ENCODE measurements around the gene RALGDS.

Gene RALGDS

DNA sequence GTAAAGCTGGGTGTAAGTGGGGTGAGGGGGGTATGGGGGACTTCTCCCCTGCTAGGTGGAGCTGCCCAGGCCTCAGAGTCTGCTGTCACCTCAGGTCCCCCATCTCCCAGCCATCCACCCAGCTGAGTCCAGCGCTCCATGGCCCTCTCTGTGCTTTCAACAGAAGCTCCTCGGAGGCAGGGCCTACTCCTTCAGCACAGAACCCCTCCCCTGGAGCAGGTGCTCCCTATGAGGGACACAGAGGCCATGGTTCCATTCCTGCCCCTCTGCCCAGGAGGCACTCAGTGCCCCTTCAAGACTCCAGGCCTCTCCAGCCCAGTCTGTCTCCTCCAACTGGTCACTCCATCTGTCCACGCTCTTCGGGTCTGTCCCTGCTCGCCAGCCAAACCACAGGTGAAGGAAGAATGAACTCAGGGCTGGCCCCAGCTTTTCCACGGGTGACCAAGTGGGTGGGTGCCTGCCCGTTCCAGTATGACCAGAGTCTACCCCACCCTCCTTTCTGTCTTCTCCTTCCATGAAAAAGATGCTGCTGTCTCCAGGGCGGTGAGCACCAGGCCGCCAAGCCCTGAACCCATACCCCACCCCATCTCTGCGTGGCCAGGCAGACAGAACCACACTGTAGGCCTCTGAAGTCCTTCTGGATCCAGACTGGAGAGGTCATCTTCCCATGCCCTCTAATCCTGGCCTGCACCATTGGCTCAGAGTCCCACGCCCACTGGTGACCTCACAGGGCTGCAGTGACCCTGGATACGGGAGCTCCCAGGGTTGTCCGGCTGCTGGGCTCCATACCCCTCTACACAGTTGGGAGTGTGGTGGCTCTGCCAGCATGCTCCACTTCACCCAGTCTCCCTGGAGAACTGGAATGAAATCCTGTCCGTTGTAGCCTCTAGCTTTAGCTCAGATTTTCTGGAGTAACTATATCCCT, 30.8 kb upstream of the RALGDS start:
- in situ Hi-C loops (cut with MboI; ENCODE audit: low sequenced_read_pairs): no loop called here

DNA sequence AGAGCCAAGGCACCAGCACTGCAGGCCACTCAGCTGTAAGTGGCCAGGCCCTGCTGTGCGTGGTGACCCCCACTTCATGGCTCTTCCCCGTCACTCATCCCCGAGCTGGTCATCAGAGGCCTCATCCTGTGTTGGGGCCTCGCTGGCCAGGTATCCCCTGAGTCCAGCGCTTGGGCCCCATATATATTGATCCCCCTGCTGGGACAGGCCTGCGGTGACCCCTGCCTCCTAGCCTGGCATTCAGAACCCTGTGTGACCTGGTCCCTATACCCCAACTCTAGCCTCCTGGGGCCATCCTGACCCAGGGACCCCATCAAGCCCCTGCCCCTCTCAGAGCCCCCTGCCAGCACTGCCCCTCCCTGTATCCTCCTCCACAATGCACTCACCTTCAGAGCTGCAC, 30.0 kb upstream of the RALGDS start:
- in situ Hi-C loops (cut with MboI; ENCODE audit: low sequenced_read_pairs): no loop called here

DNA sequence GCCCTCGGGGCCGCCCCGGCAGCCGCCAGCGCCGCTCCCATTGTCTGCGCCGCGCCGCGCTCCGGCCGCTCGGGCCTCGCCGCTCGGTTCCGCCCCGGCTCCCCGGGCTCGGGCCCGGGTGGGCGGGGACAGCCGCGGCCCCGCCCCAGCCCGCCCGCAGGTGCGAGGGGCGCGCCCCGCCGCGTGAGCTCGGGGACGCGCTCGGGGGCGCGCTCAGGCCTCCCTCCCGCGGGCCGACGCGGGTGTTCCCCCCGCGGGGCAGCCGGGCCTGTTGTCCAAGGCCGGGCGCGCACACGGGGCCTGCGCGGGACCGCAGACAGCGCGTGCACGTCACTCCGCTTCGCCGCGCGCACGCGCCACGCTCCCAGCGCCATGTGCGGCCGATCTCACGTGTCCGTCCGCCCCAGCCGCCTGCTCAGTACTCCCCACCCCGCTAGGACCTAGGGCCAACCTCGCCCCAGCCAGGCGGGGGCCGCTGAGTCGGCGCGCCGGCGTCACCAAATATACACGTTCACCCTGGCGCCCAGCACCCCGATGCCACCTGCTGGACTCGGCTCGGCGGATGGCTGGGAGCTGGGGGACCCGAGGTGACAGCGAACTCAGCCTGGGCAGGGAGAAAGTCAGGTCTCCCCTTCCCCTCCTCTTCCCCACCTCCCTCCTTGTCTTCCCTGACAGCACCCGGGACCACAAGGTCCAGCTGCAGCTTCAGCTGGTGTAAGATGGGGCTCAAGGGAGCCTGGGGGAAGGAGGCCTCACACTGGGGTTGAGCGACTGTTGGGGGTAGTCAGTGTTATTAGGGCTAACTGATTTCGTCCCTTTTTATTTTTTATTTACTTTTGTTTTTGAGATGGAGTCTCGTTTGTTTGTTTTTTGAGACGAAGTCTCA, 28.3 kb upstream of the RALGDS start:
- in situ Hi-C loops (cut with MboI; ENCODE audit: low sequenced_read_pairs): no loop called here

DNA sequence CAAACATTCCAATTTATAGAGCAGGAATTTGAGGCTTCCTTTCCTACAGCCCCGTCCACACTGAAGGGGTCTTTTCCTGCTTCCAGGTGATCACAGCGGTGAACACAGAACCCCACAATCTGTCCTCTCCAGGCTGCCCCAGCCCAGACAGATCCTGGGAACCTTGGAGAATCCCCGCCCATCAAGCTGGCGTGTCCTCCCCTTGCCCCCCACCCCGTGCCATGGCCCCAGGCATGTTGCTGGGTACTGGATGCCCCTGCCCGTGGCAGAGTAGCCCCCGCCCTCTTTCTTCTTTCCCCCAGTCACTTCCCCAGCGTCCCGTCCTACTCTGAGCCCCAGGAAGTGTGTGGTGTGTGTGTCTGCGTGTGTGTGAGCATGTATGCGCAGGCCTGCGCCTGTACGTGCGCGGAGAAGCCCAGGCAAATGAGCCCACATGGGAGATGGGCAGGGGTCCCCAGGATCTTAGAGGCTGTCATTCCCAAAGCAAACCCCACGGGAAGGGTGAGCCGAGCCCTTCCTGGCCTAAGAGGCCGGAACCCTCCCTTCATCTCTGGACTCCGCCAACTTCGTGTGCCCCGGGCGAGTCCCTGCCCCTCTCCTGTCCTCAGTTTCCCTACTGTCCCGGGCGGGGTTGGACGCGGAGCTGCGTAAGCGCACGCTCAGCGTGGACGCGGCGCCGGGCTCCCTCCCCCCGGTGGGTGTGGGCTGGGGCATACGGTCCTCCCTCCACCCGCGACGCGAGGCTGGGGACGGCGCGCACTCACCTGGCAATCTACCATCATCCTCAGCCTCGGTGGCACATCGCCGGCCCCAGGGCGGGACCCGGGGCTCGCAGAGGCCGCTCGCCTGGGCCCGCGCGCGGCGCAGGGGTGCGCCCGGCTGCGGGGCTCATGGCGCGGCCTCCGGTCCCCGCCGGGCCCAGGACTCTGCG, 27.4 kb upstream of the RALGDS start:
- in situ Hi-C loops (cut with MboI; ENCODE audit: low sequenced_read_pairs): no loop called here

DNA sequence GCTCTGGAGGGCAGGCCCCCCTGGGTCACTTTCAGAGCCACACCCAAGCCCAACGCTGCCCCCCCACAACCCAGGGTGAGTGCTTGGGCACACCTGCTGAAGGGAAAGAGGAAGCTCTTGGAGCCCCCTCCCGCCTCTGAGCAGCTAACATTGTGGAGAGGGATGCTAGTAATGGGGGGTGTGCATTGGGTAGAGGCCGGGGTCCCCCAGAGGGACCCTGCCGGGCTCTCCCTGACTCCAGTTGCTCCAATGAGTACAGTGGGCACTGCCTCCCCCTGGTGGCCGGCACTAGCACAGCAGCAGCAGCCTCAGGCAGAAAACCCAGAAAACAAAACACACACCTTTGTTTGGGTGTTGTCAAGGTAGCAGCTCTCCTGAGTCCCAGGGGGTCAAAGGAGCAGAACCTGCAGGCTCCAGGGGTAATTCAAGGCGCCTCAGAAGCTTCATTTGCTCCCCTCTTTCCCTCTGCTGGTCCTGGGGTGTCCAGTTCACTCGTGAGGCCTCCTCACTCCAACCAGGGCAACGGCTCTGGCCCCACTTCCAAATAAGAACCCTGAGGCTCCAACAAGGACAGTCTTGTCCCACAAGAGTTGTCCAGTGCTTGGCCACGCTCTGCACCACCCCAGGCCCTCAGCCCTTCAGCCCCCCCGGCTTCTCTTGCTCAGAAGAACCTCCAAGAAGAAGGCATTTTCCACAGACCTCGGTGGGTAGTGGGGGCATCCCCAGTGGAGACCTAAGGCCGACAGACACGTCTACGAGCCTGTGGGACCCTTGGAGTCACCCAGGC, 26.6 kb upstream of the RALGDS start:
- in situ Hi-C loops (cut with MboI; ENCODE audit: low sequenced_read_pairs): no loop called here

DNA sequence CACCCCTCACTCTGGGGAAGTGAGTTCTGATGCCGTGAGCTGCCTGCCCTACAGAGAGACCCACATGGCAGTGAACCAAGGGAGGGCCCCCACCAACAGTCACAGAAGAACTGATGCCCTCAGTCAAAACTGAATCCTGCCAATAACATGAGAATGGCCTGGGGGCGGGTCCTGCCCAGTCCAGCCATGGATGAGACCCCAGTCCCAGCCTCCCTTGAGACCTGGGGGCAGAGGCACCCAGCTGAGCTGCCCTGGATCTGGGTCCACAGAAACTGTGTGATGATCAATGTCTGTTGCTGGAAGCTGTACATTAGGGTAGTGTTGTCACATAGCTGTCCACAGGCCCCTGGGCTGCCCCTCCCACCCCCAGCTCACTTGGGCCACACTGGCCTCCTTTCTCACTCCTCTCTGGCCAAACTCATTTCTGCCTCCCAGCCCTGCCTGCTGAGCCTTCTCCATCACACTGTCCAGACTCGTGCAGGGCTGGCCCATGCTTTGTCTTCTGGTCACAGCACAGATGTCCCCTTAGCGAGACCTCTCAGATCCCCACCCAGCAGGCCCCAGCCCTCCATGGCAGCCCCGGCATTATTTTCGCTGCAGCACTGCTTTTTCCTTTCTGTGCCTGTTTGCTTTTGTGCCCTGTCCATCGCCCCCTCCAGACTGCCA, 25.8 kb upstream of the RALGDS start:
- in situ Hi-C loops (cut with MboI; ENCODE audit: low sequenced_read_pairs): no loop called here

DNA sequence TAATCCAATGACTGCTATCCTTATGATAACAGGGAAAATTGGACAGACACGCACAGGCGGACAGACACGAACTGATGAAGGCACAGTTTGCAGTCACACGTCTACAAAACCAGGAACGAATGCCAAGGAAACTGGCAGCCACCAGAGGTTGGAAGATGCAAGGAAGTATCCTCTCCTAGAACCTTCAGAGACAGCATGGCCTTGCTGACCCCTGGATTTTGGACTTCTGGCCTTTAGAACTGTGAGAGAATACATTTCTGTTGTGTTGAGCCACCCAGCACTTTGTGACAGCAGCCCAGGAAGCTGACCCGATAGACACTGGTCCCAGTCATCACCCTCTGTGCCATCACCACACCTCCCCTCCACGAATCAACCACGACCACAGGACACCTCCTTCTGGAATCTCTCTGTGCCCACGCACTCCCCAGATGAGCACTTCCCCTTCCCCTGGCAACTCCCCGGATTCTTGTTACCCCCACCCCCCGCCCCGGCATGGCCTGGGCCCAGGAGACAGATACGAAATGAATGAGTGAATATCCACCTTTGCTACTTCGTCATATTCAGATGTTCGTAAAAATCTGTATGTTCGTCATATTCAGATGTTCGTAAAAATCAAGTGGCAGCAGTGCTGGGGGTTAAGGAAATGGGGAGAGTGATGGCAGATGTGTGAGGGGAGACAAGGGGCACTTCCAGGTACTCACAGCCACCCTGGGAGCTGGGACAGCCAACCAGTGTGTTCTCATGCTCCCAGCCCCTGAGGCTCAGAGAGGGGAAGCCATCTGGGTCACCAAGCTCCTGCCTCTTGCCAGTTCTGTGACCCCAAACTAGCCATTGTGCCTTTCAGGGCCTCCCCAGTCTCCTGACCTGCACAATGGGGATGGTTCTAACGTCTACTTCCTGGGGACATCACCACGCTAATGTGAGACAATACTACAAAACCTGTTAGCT, 24.1 kb upstream of the RALGDS start:
- in situ Hi-C loops (cut with MboI; ENCODE audit: low sequenced_read_pairs): no loop called here

DNA sequence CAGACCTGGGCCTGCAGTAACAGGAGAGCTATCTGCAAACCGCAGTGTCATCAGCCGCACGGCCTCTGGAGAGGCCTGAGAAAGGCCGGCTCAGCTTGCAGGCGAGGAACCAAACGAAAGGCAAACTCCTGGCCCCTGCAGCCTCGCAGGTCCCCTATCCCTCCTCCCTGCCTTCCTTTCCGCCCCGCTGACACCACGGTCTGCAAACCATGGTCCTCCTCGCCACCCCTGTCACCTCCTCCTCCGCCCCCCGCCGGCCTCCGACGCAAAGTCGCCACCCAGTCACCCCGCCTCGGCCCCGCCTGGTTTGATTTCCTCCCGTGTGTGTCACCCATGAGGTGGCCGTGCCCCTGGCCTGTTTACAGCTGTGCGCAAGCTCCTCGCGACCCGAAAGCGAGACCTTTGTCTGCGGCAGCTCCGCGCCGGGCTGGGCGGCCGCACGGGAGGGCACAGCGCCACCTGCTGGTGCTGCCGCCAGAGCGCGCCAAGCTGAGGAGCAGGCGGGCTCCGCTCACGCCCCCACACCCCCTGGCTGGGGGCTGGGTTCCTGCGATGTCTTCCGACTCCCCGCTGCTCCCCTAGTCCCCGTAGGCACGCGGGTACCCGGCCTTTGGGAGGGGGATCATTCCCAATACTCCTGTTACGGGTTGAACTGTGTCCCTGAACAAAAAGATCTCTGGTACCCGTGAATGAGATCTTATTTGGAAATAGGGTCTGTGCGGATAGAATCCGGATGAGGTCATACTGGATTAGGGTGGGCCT, 23.3 kb upstream of the RALGDS start:
- in situ Hi-C loops (cut with MboI; ENCODE audit: low sequenced_read_pairs): no loop called here

DNA sequence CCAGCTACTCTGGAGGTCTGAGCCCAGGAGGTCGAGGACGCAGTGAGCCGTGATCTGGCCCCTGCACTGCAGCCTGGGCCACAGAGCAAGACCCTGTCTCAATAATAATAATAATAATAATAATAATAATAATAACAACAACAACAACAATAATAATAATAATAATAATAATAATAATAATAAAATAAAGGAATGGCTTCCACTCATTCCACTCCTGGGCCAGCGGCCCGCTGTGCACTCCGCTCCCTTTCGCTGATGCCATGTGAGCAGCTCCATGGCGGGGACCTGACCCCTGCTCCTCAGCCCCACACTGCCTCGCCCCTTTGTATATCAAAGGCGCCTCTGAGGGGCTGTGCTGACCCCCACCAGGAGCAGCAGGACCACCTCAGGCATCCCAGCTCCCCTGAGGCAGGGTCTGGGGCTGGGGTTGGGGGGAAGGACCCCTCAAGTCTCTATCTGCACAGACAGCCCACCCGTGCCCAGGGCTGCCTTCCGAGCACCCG, 22.6 kb upstream of the RALGDS start:
- in situ Hi-C loops (cut with MboI; ENCODE audit: low sequenced_read_pairs): no loop called here

DNA sequence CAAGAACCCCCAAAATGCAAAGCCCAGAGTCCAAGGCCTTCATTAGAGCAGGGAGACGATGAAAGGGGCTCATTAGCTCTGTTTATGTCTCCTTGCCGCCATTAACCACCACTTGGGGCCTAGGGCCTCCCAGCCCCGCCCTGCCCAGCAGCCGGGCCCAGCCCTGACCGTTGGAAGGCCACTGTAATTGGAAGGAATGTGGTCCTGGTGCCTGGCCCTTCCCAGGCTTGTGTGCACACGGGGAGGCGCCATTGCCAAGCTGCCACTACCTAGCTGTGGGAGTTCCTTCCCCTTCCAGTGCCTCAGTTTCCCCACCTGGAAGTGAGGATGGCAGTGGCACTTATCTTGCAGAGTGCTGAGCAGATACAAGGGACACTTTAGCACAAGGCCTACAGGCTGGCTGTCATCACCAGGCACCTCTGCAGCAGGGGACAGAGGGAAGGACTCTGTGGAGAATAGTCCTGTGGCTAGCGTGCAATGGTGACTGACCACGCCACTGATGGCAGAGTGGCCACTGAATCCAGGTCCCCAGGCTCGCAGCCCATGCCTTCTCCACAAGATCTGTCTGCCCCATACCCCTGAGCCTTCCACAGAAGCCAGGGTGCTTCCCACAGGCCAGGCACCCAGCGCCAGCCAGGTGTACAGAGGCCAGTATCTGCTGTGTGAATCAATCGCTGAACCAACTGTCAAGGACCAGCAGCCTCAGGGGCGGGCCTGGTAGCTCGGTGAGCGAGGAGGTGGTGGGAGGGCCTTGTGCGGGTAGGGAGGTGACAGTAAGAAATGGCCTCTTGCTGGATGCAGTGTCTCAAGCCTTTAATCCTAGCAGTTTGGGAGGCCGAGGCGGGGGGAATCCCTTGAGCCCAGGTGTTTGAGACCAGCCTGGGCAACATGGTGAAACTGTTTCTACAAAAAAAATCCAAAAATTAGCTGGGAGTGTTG, 21.9 kb upstream of the RALGDS start:
- in situ Hi-C loops (cut with MboI; ENCODE audit: low sequenced_read_pairs): no loop called here

DNA sequence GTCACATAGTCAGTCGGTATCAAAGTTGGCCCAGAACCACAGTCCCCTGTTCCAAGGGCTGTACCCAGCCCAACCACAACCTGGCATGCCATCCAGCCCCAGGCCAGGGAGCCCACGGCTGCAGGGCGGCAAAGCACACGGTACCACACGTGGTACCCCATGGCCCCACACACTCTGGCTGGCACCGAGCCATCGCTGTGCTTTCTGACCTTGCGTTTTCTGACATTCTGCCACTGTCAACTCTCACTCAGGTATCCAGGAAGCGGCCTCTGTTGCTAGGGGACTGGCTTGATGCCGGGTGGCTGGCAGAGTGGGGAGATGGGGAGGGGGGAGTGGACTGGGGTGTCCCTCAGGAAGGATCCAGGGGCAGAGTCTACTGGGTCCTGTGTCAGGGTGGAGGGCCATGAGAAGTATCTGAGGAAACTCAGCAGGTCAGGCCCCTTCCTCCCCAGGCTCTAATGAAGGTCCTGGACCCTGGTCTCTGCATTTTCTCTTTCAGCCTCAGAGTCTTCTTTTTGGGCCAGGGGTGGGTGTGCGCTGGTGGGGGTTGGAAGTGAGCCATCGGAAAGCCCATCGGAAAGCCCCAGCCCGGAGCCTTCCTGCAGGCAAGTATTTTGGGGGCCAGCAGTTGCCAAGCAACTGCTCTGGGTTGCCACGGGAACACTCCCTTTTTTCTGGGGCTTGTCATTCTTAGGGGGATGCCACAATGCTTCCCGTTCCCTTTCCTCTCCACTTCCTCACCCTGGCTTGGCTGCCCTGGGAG, 21.0 kb upstream of the RALGDS start:
- in situ Hi-C loops (cut with MboI; ENCODE audit: low sequenced_read_pairs): no loop called here

DNA sequence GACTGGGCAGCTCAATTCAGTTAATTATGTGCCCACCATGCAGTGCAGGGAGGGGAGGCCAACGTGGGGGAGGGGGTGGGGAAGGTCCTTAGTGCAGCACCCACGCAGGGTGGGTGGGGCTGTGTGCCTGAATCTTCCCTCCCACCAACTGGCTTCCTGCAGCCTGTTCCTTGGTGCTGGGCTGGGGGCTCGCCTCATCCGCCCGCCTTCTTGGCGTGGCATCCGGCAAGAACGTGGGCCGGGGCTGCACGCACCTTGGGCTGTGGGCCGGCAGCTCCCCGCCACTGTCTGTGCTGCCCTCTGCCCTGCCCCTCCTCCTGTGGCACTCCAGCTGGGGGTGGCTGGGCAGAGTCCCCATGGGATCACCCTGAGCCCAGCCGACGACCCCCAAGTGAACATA, 19.6 kb upstream of the RALGDS start:
- in situ Hi-C loops (cut with MboI; ENCODE audit: low sequenced_read_pairs): no loop called here

DNA sequence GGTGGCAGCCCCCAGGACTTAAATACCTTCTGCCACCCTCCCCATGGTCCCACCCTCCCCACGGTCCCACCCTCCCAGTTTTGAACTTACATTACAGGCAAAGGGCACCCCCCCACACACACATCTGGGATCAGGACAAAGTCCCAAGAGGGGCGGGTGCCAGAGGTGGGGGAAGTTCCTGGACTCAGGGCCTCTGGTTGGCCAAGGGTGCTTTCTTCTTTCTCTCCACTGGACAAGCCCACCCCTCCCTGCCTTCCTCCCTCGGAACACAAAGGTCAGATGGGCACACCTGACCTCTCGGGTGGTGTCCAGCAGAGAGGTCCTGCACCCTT, 19.1 kb upstream of the RALGDS start:
- in situ Hi-C loops (cut with MboI; ENCODE audit: low sequenced_read_pairs): no loop called here

DNA sequence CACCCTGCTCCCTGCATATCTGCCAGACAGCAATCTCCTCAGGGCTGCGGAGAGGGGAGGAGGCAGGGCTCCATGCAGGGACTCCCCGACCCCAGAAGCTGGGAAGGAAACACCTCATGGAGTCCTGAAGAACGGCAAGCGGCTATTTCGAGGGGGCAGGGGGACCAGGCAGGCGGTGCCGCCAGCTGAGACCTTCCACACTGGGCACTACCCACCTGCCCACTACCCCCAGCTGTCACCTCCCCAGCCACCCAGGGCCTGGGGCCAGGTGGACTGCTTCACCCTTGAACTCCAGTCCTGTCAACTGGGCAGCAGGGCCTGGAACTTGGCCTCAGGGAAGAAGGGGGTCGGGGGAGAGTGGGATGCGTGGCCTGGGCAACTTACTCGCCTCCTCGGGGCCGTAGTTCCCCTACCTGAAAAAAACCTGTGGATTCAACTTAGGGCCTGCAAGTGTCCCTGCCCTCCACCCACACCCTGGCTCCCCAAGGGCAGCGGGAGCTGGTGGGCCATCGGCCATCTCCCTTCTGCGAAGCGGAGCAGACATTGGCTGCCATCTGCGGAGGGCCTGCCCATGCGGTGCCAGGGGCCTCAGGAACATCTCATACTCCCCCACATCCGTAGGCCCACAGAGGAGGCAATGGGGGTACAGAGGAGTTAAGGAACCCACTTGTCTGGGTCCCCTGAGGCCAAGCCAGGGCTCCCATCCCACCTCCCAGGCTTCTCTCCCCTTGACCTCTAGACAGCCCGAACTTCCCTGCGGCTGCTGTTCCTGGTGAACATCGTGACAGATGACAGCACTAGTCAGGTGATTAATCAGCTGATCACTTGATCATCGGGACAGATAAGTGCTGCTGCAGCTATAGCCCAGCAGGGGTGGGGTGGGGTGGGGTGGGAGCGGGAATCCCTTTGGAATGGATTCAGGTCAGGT, 18.5 kb upstream of the RALGDS start:
- in situ Hi-C loops (cut with MboI; ENCODE audit: low sequenced_read_pairs): no loop called here
